Astrocyte (in vitro differentiated cells and primary cell): ENCODE data around the gene FRMD4A.

ENCODE experiments used
- EZH2 ChIP-seq: IDR thresholded peaks from 2 replicates; pipeline ENCODE4 v1.6.1; 2012; ENCODE audit warnings: mild to moderate bottlenecking, low read length, inconsistent platforms; ENCODE audit not compliant: insufficient read depth
- TF ChIP-seq, protein P1 (sequence below): IDR thresholded peaks from 2 replicates; pipeline ENCODE4 v1.5.1; 2011; ENCODE audit warnings: low read depth, mild to moderate bottlenecking, inconsistent platforms, low read length, moderate library complexity; ENCODE audit not compliant: insufficient read depth

DNA sequence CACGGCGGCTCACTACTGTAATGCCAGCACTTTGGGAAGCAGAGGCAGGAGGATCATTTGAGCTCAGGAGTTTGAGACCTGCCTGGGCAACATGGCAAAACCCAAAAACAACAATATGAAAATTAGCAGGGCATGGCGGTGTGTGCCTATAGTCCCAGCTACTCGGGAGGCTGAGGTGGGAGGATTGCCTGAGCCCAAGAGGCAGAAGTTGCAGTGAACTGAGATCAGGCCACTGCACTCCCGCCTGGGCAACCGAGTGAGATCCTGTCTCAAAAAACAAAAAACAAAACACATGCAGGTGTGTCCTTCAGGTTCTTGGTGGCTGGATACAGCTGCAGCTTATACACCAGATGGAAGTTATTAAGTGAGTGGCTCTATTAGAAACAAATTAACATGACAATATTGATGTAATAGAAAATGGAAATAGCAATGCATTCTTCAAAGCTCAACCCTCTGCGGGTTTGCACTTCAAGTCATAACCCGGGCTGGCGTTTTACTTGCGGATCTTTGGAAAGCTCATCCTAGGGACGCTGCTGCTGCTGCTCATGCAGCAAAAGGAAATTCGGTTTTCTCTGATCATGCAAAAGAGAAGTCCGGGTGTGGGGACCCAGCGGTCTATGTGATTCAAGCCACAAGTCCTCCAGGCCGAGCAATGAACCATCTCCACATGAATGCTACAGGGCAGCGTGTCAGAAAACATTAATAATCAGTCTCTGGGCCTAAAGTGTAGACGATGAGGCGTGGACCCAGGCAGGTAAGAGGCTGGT lies 462.0 kb downstream of the FRMD4A start:
- TF ChIP-seq, protein P1, sequence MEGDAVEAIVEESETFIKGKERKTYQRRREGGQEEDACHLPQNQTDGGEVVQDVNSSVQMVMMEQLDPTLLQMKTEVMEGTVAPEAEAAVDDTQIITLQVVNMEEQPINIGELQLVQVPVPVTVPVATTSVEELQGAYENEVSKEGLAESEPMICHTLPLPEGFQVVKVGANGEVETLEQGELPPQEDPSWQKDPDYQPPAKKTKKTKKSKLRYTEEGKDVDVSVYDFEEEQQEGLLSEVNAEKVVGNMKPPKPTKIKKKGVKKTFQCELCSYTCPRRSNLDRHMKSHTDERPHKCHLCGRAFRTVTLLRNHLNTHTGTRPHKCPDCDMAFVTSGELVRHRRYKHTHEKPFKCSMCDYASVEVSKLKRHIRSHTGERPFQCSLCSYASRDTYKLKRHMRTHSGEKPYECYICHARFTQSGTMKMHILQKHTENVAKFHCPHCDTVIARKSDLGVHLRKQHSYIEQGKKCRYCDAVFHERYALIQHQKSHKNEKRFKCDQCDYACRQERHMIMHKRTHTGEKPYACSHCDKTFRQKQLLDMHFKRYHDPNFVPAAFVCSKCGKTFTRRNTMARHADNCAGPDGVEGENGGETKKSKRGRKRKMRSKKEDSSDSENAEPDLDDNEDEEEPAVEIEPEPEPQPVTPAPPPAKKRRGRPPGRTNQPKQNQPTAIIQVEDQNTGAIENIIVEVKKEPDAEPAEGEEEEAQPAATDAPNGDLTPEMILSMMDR, result no peak
- TF ChIP-seq EZH2, result no peak
